Activated gamma-delta T cell treated with anti-CD3 and anti-CD28 coated beads, Interleukin-2, amount 50 U/mL, for 16 hours (primary cell): ENCODE results near the gene MICAL3.
"Not testable (repeated sequence)": the region's sequence is repeated elsewhere in the genome, so short reads cannot be mapped to it uniquely, and the experiment has no call there.

ENCODE experiments used
- DNase-seq: peaks from one replicate; pipeline ENCODE4 v3.0.0-alpha.2; 2020; ENCODE audit warnings: low read depth

The MICAL3 gene

GRCh38 chr22:17763442-17763841, 260.9 kb downstream of the MICAL3 start:
- not testable (repeated sequence) for DNase-seq

GRCh38 chr22:17761138-17761488, 263.2 kb downstream of the MICAL3 start:
- no peak for DNase-seq

- DNase-seq = no peak
Measured at GRCh38 chr22:17754233-17754925, 270.0 kb downstream of the MICAL3 start.

- DNase-seq = no peak
Measured at GRCh38 chr22:17753401-17753989, 270.9 kb downstream of the MICAL3 start.

GRCh38 chr22:17751596-17751995, 272.8 kb downstream of the MICAL3 start:
- DNase-seq = no peak

GRCh38 chr22:17749605-17750395, 274.6 kb downstream of the MICAL3 start:
- no peak for DNase-seq

GRCh38 chr22:17748555-17749353, 275.6 kb downstream of the MICAL3 start:
- no peak for DNase-seq

- DNase-seq = no peak
Measured at GRCh38 chr22:17746916-17747315, 277.4 kb downstream of the MICAL3 start.

GRCh38 chr22:17744430-17744829, 279.9 kb downstream of the MICAL3 start:
- no peak for DNase-seq

- no peak for DNase-seq
Measured at GRCh38 chr22:17743661-17744411, 280.5 kb downstream of the MICAL3 start.

GRCh38 chr22:17742527-17742902, 281.8 kb downstream of the MICAL3 start:
- DNase-seq = peak; percentile 49

GRCh38 chr22:17741866-17742526, 282.4 kb downstream of the MICAL3 start:
- no peak for DNase-seq

GRCh38 chr22:17739196-17739975, 285.0 kb downstream of the MICAL3 start:
- DNase-seq = no peak

- DNase-seq = no peak
Measured at GRCh38 chr22:17738386-17739128, 285.8 kb downstream of the MICAL3 start.
